Measurements from ENCODE around the gene ABCD1. TPM values are rescaled to one million over a fixed set of nuclear protein-coding genes. Genes with fewer than 3 reads are reported as not detected.

ABCD1 gene
- total and polyA plus RNA-seq, 8 donors: 2.4 to 22.3 (median 5.0) TPM

GRCh38 chrX:153763298-153763932, 38.8 kb downstream of the ABCD1 start:
- TF ChIP-seq, protein P1, sequence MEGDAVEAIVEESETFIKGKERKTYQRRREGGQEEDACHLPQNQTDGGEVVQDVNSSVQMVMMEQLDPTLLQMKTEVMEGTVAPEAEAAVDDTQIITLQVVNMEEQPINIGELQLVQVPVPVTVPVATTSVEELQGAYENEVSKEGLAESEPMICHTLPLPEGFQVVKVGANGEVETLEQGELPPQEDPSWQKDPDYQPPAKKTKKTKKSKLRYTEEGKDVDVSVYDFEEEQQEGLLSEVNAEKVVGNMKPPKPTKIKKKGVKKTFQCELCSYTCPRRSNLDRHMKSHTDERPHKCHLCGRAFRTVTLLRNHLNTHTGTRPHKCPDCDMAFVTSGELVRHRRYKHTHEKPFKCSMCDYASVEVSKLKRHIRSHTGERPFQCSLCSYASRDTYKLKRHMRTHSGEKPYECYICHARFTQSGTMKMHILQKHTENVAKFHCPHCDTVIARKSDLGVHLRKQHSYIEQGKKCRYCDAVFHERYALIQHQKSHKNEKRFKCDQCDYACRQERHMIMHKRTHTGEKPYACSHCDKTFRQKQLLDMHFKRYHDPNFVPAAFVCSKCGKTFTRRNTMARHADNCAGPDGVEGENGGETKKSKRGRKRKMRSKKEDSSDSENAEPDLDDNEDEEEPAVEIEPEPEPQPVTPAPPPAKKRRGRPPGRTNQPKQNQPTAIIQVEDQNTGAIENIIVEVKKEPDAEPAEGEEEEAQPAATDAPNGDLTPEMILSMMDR (IDR thresholded peaks at IDR 0.05): no peak
- TF ChIP-seq POLR2AphosphoS5 (IDR thresholded peaks at IDR 0.05): no peak
- no peak for TF ChIP-seq POLR2A (IDR thresholded peaks at IDR 0.05)
- no peak for TF ChIP-seq EP300 (IDR thresholded peaks at IDR 0.05)
- intact Hi-C loops (cut with DNase I; ENCODE audit: low total_unique reads): loop anchor here (5.0 kb wide), 1 partner anchor 189 kb away; no protein-coding TSS in a partner anchor

GRCh38 chrX:153763989-153764755, 39.5 kb downstream of the ABCD1 start, which contains the start of gene PLXNB3:
PLXNB3 (plus strand) TSS chrX:153764249; CDS start chrX:153765536, 1,287 bp downstream.
- WGBS, 5 donors: 0 to 30% (median 9%) methylated on average over 6 to 26 of the region's 26 CpGs
- Histone ChIP-seq H3K27ac (peak within 1 kb of the TSS in 3 of 5 donors; percentile 20 to 76 (median 72)), H3K36me3 (no peaks in the 10 kb centered on the region), H3K4me1 (peaks cover 0 to 34% (median 26%) of the 10 kb centered on the region in 4 donors), H3K4me3 (peak within 1 kb of the TSS; percentile 17 to 34 (median 31)), H3K9me3 (no peaks in the 10 kb centered on the region), H3K27me3 (peaks cover 0 to 3% (median 0%) of the 10 kb centered on the region in 3 donors)
- intact Hi-C loops (cut with DNase I; ENCODE audit: low total_unique reads): loop anchor here (5.0 kb wide), 1 partner anchor 188 kb away; no protein-coding TSS in a partner anchor
- TF ChIP-seq POLR2AphosphoS5 (IDR thresholded peaks at IDR 0.05) (peak in 1 of 3 donors; percentile 68), EP300 (IDR thresholded peaks at IDR 0.05) (no peak), POLR2A (IDR thresholded peaks at IDR 0.05) (no peak)
- TF ChIP-seq, protein P1 (IDR thresholded peaks at IDR 0.05): peak in 5 of 7 experiments; percentile 53 to 90 (median 72)
- DNase-seq: peak; percentile 88 to 89

More at GRCh38 chrX:153763298-153763932, 38.8 kb downstream of the ABCD1 start:
- WGBS, 5 donors: 72 to 90% (median 84%) methylated on average over 12 to 18 of the region's 18 CpGs
- Histone ChIP-seq H3K4me3 (no peak overlapping the region), H3K27me3 (peaks cover 0 to 3% (median 0%) of the 10 kb centered on the region in 3 donors), H3K36me3 (no peaks in the 10 kb centered on the region), H3K27ac (no peak overlapping the region), H3K4me1 (peaks cover 0 to 34% (median 26%) of the 10 kb centered on the region in 4 donors), H3K9me3 (peaks cover 0 to 6% (median 0%) of the 10 kb centered on the region in 4 donors)
- no peak for DNase-seq

GRCh38 chrX:153764786-153765137, 40.1 kb downstream of the ABCD1 start:
- H3K4me3 ChIP-seq: peak overlapping the region; percentile 17 to 34 (median 31)
- intact Hi-C loops (cut with DNase I; ENCODE audit: low total_unique reads): loop anchor here (5.0 kb wide), 1 partner anchor 188 kb away; no protein-coding TSS in a partner anchor
- no peak for DNase-seq
- H3K4me1 ChIP-seq: peaks cover 0 to 34% (median 26%) of the 10 kb centered on the region in 4 donors
- H3K9me3 ChIP-seq: no peaks in the 10 kb centered on the region
- no peak for TF ChIP-seq POLR2AphosphoS5 (IDR thresholded peaks at IDR 0.05)
- no peak for TF ChIP-seq POLR2A (IDR thresholded peaks at IDR 0.05)
- TF ChIP-seq, protein P1 (IDR thresholded peaks at IDR 0.05): no peak
- TF ChIP-seq EP300 (IDR thresholded peaks at IDR 0.05): no peak
- H3K27me3 ChIP-seq: peaks cover 0 to 3% (median 0%) of the 10 kb centered on the region in 3 donors
- 46 to 62% (median 53%) methylated on average over 4 to 7 of the region's 7 CpGs; no CpG with 5 or more reads in 1 of the 5 donors for WGBS, 5 donors
- H3K27ac ChIP-seq: peak overlapping the region in 3 of 5 donors; percentile 20 to 76 (median 72)
- H3K36me3 ChIP-seq: no peaks in the 10 kb centered on the region
